GM12878 (cell line): Measurements from ENCODE around the gene ACVR1B. TPM values are rescaled to one million over a fixed set of nuclear protein-coding genes. Genes with fewer than 3 reads are reported as not detected.

Source experiments
- ATAC-seq: fragments of 200-7000 bp; cut with Tn5 transposase; 3 replicates; pipeline ENCODE4 v1.9.1; 2020; ENCODE audit warnings: mild to moderate bottlenecking, moderate library complexity
- BruUV-seq: library from RNA; stranded (reverse); fragments of 400-500 nt; replicated peaks from 2 replicates; lab custom pipeline; 2021; lab: Mats Ljungman, UMichigan
- CTCF ChIA-PET: fragments of 300-600 bp; sonication (Branson Sonifier 250); formaldehyde crosslinking; extraction: SDS; loops from one replicate; lab custom pipeline; 2021; ENCODE audit warnings: inconsistent platforms; lab: Yijun Ruan, JAX
- POLR2A ChIA-PET: fragments of 350-600 bp; formaldehyde crosslinking; extraction: SDS; loops from one replicate; lab custom pipeline; 2021; ENCODE audit warnings: inconsistent platforms; lab: Charles Lee
- RAD21 ChIA-PET: fragments of 300-600 bp; sonication (Branson Sonifier 250); formaldehyde crosslinking; loops from one replicate; lab custom pipeline; 2023; ENCODE audit warnings: antibody characterized with exemption; ENCODE audit not compliant: unreplicated experiment; lab: Charles Lee
- SMC1A ChIA-PET: fragments of 300-600 bp; sonication (Branson Sonifier 250); formaldehyde crosslinking; loops from one replicate; lab custom pipeline; 2023; ENCODE audit not compliant: unreplicated experiment, uncharacterized antibody; lab: Charles Lee
- DNase-seq: peaks from one replicate; pipeline ENCODE4 v3.0.0-alpha.2; 2011; ENCODE audit warnings: low read depth, low spot score
- FAIRE-seq: peaks from 3 replicates; lab custom pipeline; 2011; peaks lifted over from hg19 to GRCh38; lab: Jason Lieb, UNC
- H2AFZ ChIP-seq: 2 replicates; pipeline ENCODE4 v1.6.0; 2011; ENCODE audit warnings: low read depth, low read length, control low read depth; ENCODE audit not compliant: control insufficient read depth
- H3K27ac ChIP-seq: 2 replicates; pipeline ENCODE4 v1.5.1; 2011; ENCODE audit warnings: control low read depth; ENCODE audit not compliant: control insufficient read depth, insufficient read depth
- H3K27me3 ChIP-seq, 2 experiments: replicated peaks in 1 of 2; 2 replicates each; pipeline versions ENCODE4 v1.6.0 to v1.6.1; 2011; ENCODE audit warnings: low read length in 1 of 2; ENCODE audit not compliant: control insufficient read depth in 2 of 2, insufficient read depth in 2 of 2
- H3K36me3 ChIP-seq, 2 experiments: 2 replicates each; pipeline ENCODE4 v1.5.1; 2011; ENCODE audit warnings: low read length in 1 of 2; ENCODE audit not compliant: control insufficient read depth in 2 of 2, insufficient read depth in 2 of 2
- H3K4me1 ChIP-seq: 2 replicates; pipeline ENCODE4 v1.6.1; 2011; ENCODE audit warnings: mild to moderate bottlenecking, low read length, moderate library complexity, mixed read lengths; ENCODE audit not compliant: control insufficient read depth, insufficient read depth
- H3K4me2 ChIP-seq: 2 replicates; pipeline ENCODE4 v1.6.0; 2011; ENCODE audit warnings: control low read depth; ENCODE audit not compliant: control insufficient read depth, insufficient read depth
- H3K4me3 ChIP-seq: fragments of 200-600 bp; sonication (generic); 2 replicates; pipeline ENCODE4 v1.5.1; 2016
- H3K79me2 ChIP-seq: 2 replicates; pipeline ENCODE4 v1.6.0; 2011; ENCODE audit warnings: low read length; ENCODE audit not compliant: control insufficient read depth, insufficient read depth
- H3K9ac ChIP-seq: 2 replicates; pipeline ENCODE4 v1.8.0; 2011; ENCODE audit warnings: low read length, control low read depth, mixed read lengths; ENCODE audit not compliant: control insufficient read depth, insufficient read depth
- H3K9me3 ChIP-seq: replicated peaks from 3 replicates; pipeline ENCODE4 v1.5.1; 2011; ENCODE audit warnings: mild to moderate bottlenecking, low read length; ENCODE audit not compliant: control insufficient read depth, insufficient read depth
- H4K20me1 ChIP-seq: 2 replicates; pipeline ENCODE4 v1.6.0; 2011; ENCODE audit not compliant: control insufficient read depth, insufficient read depth
- CHD2 ChIP-seq: IDR thresholded peaks from 2 replicates; pipeline ENCODE4 v1.6.1; 2011; ENCODE audit warnings: low read depth, low read length, improper control_type of control experiment, borderline replicate concordance
- EZH2 ChIP-seq: IDR thresholded peaks from 2 replicates; pipeline ENCODE4 v1.6.1; 2012; ENCODE audit warnings: low read depth, mild to moderate bottlenecking, control low read depth, inconsistent platforms, low read length, borderline replicate concordance; ENCODE audit not compliant: control insufficient read depth
- FOXM1 ChIP-seq: IDR thresholded peaks from 2 replicates; pipeline ENCODE4 v1.6.1; 2012; ENCODE audit warnings: low read depth, mild to moderate bottlenecking, inconsistent platforms, low read length, moderate library complexity
- MTA3 ChIP-seq: IDR thresholded peaks from 2 replicates; pipeline ENCODE4 v1.6.1; 2012; ENCODE audit warnings: low read length, inconsistent platforms, borderline replicate concordance
- SMC3 ChIP-seq: IDR thresholded peaks from 2 replicates; pipeline ENCODE4 v1.6.1; 2011; ENCODE audit warnings: low read length, improper control_type of control experiment, borderline replicate concordance
- SPI1 ChIP-seq: IDR thresholded peaks from 2 replicates; pipeline ENCODE4 v1.6.1; 2011; ENCODE audit warnings: low read depth, mild to moderate bottlenecking, low read length, moderate library complexity, borderline replicate concordance; ENCODE audit not compliant: insufficient read depth
- TAF1 ChIP-seq: IDR thresholded peaks from 2 replicates; pipeline ENCODE4 v1.6.1; 2011; ENCODE audit warnings: mild to moderate bottlenecking, low read depth, low read length, borderline replicate concordance
- WGBS: methylation state at CpG from one replicate; pipeline ENCODE4 v1.1.6; 2016; ENCODE audit warnings: low lambda C conversion rate; ENCODE audit not compliant: insufficient replicate concordance, insufficient coverage; ENCODE audit errors: missing lambda C conversion rate; 5-methylcytosine and 5-hydroxymethylcytosine counted together
- in situ Hi-C: fragments of 300-500 bp; cut with MboI; formaldehyde crosslinking; loops from 9 replicates; pipeline ENCODE4 v1.14.3; 2018; ENCODE audit warnings: mixed read lengths
- intact Hi-C: fragments of 100-400 bp; cut with micrococcal nuclease; formaldehyde crosslinking; loops from one replicate; pipeline ENCODE4 v1.14.2; 2022; ENCODE audit not compliant: unreplicated experiment
- polyA plus RNA-seq, 11 experiments: library from polyadenylated mRNA; depleted of rRNA in 4 of 11; unstranded in 6 of 11; stranded (reverse) in 5 of 11; fragments of >200 nt; fragmentation: Nextera tagmentation in 4 of 11; fragmentation: Illumina TruSeq in 1 of 11; extraction: Ambion mirVana in 4 of 11; extraction: Trizol in 1 of 11; gene quantifications; 1 replicate in 1 of 11; 2 replicates in 10 of 11; pipeline versions ENCODE4 v1.2.1 to v1.2.3, GENCODE V29; 2011 to 2016; ENCODE audit warnings: inconsistent platforms in 2 of 11, missing spikeins in 2 of 11, low read depth in 1 of 11
- total RNA-seq, 4 experiments: library from RNA; depleted of rRNA in 3 of 4; stranded (reverse); fragments of >200 nt in 3 of 4; fragmentation: Illumina TruSeq in 1 of 4; extraction: Trizol in 1 of 4; gene quantifications; 2 replicates each; pipeline versions ENCODE4 v1.2.1 to v1.2.3, GENCODE V29; 2013 to 2021
- TF ChIP-seq, protein P1 (sequence below): fragments of 150-350 bp; IDR thresholded peaks from 2 replicates; pipeline ENCODE4 v1.6.1; 2016; ENCODE audit warnings: low read depth, low read length
- TF ChIP-seq, protein P2 (sequence below): fragments of 450-650 bp; IDR thresholded peaks from 2 replicates; pipeline ENCODE4 v1.6.1; 2017; ENCODE audit warnings: borderline replicate concordance
- TF ChIP-seq, protein P3 (sequence below): fragments of 450-650 bp; formaldehyde crosslinking; IDR thresholded peaks from 2 replicates; pipeline ENCODE4 v1.4.0; 2022; ENCODE audit warnings: mild to moderate bottlenecking, moderate library complexity

Gene ACVR1B
- total and polyA plus RNA-seq, 10 of the 15 experiments (the other 5 are each of a cell fraction or from before 2014, with no cell fraction given): 0.02 to 0.69 (median 0.16) TPM; not detected in 2

DNA sequence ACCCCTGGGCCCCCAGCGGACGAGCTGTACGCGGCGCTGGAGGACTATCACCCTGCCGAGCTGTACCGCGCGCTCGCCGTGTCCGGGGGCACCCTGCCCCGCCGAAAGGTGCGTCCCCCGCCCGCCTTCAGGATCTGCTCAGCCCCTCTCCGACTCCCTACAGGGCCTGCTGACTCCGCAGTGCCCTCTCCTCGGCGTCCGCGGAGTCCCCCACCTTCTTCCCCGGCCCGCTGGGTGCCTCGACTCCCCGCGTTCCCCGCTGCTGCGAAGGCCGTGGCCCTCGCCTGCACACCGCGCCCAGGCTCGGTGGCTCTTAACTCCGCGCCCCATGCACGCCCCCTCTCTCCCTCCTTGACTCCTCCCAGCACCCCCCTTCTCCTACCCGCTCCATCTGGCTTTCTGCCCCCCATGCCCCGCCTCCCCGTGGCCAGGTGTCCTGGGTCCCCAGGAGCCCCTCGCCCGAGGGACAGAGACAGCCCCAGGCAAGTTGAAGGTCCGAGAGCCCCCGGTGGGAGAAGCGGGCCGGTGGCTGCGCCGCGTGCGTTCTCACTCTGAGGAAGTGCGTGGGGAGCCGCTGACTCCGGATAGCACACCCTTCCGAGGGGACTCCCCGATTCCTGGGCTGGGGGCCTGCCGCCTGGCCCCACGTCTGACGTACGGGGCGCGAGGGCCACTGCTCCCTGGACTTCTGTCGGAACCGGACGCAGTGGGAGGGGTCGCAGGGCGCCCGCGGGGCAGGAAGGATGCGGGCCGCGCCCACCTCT, 55.8 kb downstream of the ACVR1B start (continued):
- TF ChIP-seq, protein P1, sequence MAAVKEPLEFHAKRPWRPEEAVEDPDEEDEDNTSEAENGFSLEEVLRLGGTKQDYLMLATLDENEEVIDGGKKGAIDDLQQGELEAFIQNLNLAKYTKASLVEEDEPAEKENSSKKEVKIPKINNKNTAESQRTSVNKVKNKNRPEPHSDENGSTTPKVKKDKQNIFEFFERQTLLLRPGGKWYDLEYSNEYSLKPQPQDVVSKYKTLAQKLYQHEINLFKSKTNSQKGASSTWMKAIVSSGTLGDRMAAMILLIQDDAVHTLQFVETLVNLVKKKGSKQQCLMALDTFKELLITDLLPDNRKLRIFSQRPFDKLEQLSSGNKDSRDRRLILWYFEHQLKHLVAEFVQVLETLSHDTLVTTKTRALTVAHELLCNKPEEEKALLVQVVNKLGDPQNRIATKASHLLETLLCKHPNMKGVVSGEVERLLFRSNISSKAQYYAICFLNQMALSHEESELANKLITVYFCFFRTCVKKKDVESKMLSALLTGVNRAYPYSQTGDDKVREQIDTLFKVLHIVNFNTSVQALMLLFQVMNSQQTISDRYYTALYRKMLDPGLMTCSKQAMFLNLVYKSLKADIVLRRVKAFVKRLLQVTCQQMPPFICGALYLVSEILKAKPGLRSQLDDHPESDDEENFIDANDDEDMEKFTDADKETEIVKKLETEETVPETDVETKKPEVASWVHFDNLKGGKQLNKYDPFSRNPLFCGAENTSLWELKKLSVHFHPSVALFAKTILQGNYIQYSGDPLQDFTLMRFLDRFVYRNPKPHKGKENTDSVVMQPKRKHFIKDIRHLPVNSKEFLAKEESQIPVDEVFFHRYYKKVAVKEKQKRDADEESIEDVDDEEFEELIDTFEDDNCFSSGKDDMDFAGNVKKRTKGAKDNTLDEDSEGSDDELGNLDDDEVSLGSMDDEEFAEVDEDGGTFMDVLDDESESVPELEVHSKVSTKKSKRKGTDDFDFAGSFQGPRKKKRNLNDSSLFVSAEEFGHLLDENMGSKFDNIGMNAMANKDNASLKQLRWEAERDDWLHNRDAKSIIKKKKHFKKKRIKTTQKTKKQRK: no peak
- TF ChIP-seq MTA3 (no peak), FOXM1 (no peak), CHD2 (no peak)
- TF ChIP-seq, protein P2, sequence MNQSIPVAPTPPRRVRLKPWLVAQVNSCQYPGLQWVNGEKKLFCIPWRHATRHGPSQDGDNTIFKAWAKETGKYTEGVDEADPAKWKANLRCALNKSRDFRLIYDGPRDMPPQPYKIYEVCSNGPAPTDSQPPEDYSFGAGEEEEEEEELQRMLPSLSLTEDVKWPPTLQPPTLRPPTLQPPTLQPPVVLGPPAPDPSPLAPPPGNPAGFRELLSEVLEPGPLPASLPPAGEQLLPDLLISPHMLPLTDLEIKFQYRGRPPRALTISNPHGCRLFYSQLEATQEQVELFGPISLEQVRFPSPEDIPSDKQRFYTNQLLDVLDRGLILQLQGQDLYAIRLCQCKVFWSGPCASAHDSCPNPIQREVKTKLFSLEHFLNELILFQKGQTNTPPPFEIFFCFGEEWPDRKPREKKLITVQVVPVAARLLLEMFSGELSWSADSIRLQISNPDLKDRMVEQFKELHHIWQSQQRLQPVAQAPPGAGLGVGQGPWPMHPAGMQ: no peak

DNA sequence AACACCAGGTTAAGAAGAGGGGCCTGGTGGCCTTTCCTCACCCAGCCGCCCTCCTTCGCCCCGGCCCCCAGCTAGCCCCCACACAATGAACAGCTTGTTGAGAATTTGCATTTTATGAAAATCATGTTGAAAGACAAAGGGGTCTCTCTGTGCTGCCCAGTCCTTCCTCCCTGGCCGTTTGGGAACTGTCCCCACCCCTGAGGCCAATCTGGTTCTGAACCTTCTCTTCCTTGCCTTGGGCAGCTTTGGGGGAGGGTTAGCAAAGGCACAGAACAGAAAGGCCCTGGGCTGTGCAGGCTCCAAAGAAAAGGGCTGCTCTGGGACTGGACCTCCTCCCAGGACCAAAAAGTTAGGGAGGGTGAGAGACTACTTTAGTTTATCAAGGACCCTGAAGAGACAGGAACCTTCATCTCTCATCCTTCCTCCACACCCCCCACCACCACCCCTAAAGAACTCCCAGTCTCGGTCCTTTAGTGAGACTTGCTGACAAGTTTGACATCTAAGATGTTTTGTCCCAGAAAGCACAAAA, 56.5 kb downstream of the ACVR1B start:
- SMC1A ChIA-PET: interaction anchor here (0.9 kb wide), 1 partner anchor 17 kb away, joined by 3 read pairs; no protein-coding TSS in a partner anchor
- intact Hi-C loops: no loop called here
- no peak for ATAC-seq
- TF ChIP-seq, protein P3, sequence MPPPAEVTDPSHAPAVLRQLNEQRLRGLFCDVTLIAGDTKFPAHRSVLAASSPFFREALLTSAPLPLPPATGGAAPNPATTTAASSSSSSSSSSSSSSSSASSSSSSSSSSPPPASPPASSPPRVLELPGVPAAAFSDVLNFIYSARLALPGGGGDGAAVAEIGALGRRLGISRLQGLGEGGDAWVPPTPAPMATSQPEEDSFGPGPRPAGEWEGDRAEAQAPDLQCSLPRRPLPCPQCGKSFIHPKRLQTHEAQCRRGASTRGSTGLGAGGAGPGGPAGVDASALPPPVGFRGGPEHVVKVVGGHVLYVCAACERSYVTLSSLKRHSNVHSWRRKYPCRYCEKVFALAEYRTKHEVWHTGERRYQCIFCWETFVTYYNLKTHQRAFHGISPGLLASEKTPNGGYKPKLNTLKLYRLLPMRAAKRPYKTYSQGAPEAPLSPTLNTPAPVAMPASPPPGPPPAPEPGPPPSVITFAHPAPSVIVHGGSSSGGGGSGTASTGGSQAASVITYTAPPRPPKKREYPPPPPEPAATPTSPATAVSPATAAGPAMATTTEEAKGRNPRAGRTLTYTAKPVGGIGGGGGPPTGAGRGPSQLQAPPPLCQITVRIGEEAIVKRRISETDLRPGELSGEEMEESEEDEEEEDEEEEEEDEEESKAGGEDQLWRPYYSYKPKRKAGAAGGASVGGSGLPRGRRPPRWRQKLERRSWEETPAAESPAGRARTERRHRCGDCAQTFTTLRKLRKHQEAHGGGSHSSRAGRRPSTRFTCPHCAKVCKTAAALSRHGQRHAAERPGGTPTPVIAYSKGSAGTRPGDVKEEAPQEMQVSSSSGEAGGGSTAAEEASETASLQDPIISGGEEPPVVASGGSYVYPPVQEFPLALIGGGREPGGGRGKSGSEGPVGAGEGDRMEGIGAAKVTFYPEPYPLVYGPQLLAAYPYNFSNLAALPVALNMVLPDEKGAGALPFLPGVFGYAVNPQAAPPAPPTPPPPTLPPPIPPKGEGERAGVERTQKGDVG (CRISPR knock-in tag): no peak
- TF ChIP-seq TAF1: no peak
- no peak for TF ChIP-seq SPI1
- no peak for TF ChIP-seq EZH2
- no peak for TF ChIP-seq SMC3

More for the DNA sequence above, 56.5 kb downstream of the ACVR1B start:
- H3K4me3 ChIP-seq: no peak overlapping the region
- no peak overlapping the region for H3K27ac ChIP-seq
- H3K9me3 ChIP-seq: no peaks in the 10 kb centered on the region
- BruUV-seq: TSS peak; percentile 67
- H2AFZ ChIP-seq: no peak overlapping the region
- H3K36me3 ChIP-seq: no peaks in the 10 kb centered on the region
- DNase-seq (no peak), FAIRE-seq (no peak)
- H3K27me3 ChIP-seq: peaks cover 9 to 21% of the 10 kb centered on the region in 2 experiments; a peak in 3 of 4 replicates
- 18% methylated on average over 5 of the region's 5 CpGs for WGBS
- ChIA-PET POLR2A (no interaction called here), RAD21 (interaction anchor here (1.3 kb wide), 1 partner anchor 18 kb away, joined by 4 read pairs; no protein-coding TSS in a partner anchor), CTCF (interaction anchor here (11.3 kb wide), 1 partner anchor 15 kb away, joined by 412 read pairs; no protein-coding TSS in a partner anchor)
- H3K4me2 ChIP-seq: no peak overlapping the region
- no peaks in the 10 kb centered on the region for H3K79me2 ChIP-seq
- no peak overlapping the region for H3K9ac ChIP-seq
- peaks cover 11% of the 10 kb centered on the region for H3K4me1 ChIP-seq
- in situ Hi-C loops: no loop called here
- no peaks in the 10 kb centered on the region for H4K20me1 ChIP-seq
